DLD1 (cell line): ENCODE data around the gene NEK1.

Experiments used
- in situ Hi-C: cut with HindIII; loops from 2 replicates; pipeline ENCODE4 v1.10.0; 2017; ENCODE audit warnings: low sequenced_read_pairs

The NEK1 gene

GRCh38 chr4:169377367-169377766 lies 235.0 kb downstream of the NEK1 start:
- in situ Hi-C loops, result no loop called here

- in situ Hi-C loops, result no loop called here
Measured at GRCh38 chr4:169376421-169376820, 236.0 kb downstream of the NEK1 start.

GRCh38 chr4:169372791-169373190 lies 239.6 kb downstream of the NEK1 start:
- in situ Hi-C loops, result no loop called here

- in situ Hi-C loops, result no loop called here
Measured at GRCh38 chr4:169369634-169370033, 242.7 kb downstream of the NEK1 start.

- in situ Hi-C loops, result no loop called here
Measured at GRCh38 chr4:169367826-169368225, 244.6 kb downstream of the NEK1 start.

- in situ Hi-C loops, result no loop called here
Measured at GRCh38 chr4:169366821-169367220, 245.6 kb downstream of the NEK1 start.

- in situ Hi-C loops, result no loop called here
Measured at GRCh38 chr4:169362607-169363006, 249.8 kb downstream of the NEK1 start.

- in situ Hi-C loops, result no loop called here
Measured at GRCh38 chr4:169361756-169362155, 250.6 kb downstream of the NEK1 start.

- in situ Hi-C loops, result loop anchor here (10.0 kb wide), 1 partner anchor 75 kb away; no protein-coding TSS in a partner anchor
Measured at GRCh38 chr4:169359961-169360360, 252.4 kb downstream of the NEK1 start.

GRCh38 chr4:169352360-169352759 lies 260.0 kb downstream of the NEK1 start:
- in situ Hi-C loops, result loop anchor here (10.0 kb wide), 1 partner anchor 82 kb away; no protein-coding TSS in a partner anchor

- in situ Hi-C loops, result loop anchor here (10.0 kb wide), 1 partner anchor 83 kb away; no protein-coding TSS in a partner anchor
Measured at GRCh38 chr4:169351872-169352271, 260.5 kb downstream of the NEK1 start.

- in situ Hi-C loops, result no loop called here
Measured at GRCh38 chr4:169348541-169348940, 263.8 kb downstream of the NEK1 start.

- in situ Hi-C loops, result no loop called here
Measured at GRCh38 chr4:169346840-169347239, 265.5 kb downstream of the NEK1 start.

GRCh38 chr4:169345316-169345721 lies 267.1 kb downstream of the NEK1 start:
- in situ Hi-C loops, result no loop called here
